Measurements from ENCODE around the gene GALNT1.
A peak's percentile ranks its signal among the peaks of the same experiment; 100 is the strongest.

Gene GALNT1

GRCh38 chr18:35618696-35619095 lies 37.2 kb downstream of the GALNT1 start:
- no peak for DNase-seq

GRCh38 chr18:35619464-35619863 lies 37.9 kb downstream of the GALNT1 start:
- no peak for DNase-seq

- no peak for DNase-seq
Observed at GRCh38 chr18:35619941-35620340, 38.4 kb downstream of the GALNT1 start.

- no peak for DNase-seq
Observed at GRCh38 chr18:35620765-35621164, 39.2 kb downstream of the GALNT1 start.

- DNase-seq, result no peak
Observed at GRCh38 chr18:35623255-35623654, 41.7 kb downstream of the GALNT1 start.

GRCh38 chr18:35624146-35624545 lies 42.6 kb downstream of the GALNT1 start:
- no peak for DNase-seq

- no peak for DNase-seq
Observed at GRCh38 chr18:35625232-35625631, 43.7 kb downstream of the GALNT1 start.

- DNase-seq, result no peak
Observed at GRCh38 chr18:35633761-35634160, 52.2 kb downstream of the GALNT1 start.

- peak; percentile 25 for DNase-seq
Observed at GRCh38 chr18:35634323-35634722, 52.8 kb downstream of the GALNT1 start.

GRCh38 chr18:35635170-35635569 lies 53.6 kb downstream of the GALNT1 start:
- DNase-seq, result peak; percentile 75

- no peak for DNase-seq
Observed at GRCh38 chr18:35637227-35637626, 55.7 kb downstream of the GALNT1 start.

- no peak for DNase-seq
Observed at GRCh38 chr18:35639296-35639695, 57.8 kb downstream of the GALNT1 start.

GRCh38 chr18:35641467-35641866 lies 59.9 kb downstream of the GALNT1 start:
- DNase-seq, result no peak

- DNase-seq, result no peak
Observed at GRCh38 chr18:35641916-35642315, 60.4 kb downstream of the GALNT1 start.

- no peak for DNase-seq
Observed at GRCh38 chr18:35642802-35643201, 61.3 kb downstream of the GALNT1 start.

- DNase-seq, result no peak
Observed at GRCh38 chr18:35646449-35646848, 64.9 kb downstream of the GALNT1 start.

- no peak for DNase-seq
Observed at GRCh38 chr18:35653392-35654135, 72.0 kb downstream of the GALNT1 start.

- no peak for DNase-seq
Observed at GRCh38 chr18:35658112-35658511, 76.6 kb downstream of the GALNT1 start.

GRCh38 chr18:35661483-35662146 lies 80.1 kb downstream of the GALNT1 start:
- DNase-seq, result no peak

GRCh38 chr18:35662293-35663062 lies 80.9 kb downstream of the GALNT1 start:
- no peak for DNase-seq

- no peak for DNase-seq
Observed at GRCh38 chr18:35671966-35672603, 90.5 kb downstream of the GALNT1 start.

- DNase-seq, result peak; percentile 26
Observed at GRCh38 chr18:35672897-35673296, 91.4 kb downstream of the GALNT1 start.

- no peak for DNase-seq
Observed at GRCh38 chr18:35673682-35674081, 92.1 kb downstream of the GALNT1 start.

Measured in fibroblast of upper back skin (primary cell).